ENCODE results near the gene CEP128.
"Not testable (repeated sequence)": the region's sequence is repeated elsewhere in the genome, so short reads cannot be mapped to it uniquely, and the experiment has no call there.

CEP128 gene

GRCh38 chr14:80955416-80955941 is 13.9 kb upstream of the CEP128 start, which contains the start of gene TSHR:
TSHR (plus strand) TSS chr14:80955621; CDS start chr14:80955681, 60 bp downstream.
- H3K4me3 ChIP-seq (ENCODE audit: low read depth in 1 of 2, low read length in 2 of 2): peak within 1 kb of the TSS; percentile 66 to 87
- TF ChIP-seq CTCF (IDR thresholded peaks at IDR 0.05; ENCODE audit: borderline replicate concordance, extremely low read depth, low read length, poor library complexity, severe bottlenecking) (peak; percentile 20), EZH2 (IDR thresholded peaks at IDR 0.05; ENCODE audit: borderline replicate concordance, low read depth, low read length, severe bottlenecking) (no peak)
- ATAC-seq (ENCODE audit: insufficient read depth, low read depth): peak; percentile 54
- peak within 1 kb of the TSS; percentile 90 for H3K9ac ChIP-seq (ENCODE audit: low read depth, low read length)
- H3K9me3 ChIP-seq (ENCODE audit: insufficient read depth, low read length, severe bottlenecking): no peaks in the 10 kb centered on the region
- peaks cover 54% of the 10 kb centered on the region for H3K4me1 ChIP-seq (ENCODE audit: insufficient read depth, low read length)
- H3K27me3 ChIP-seq (ENCODE audit: insufficient read depth, low read length, poor library complexity): no peaks in the 10 kb centered on the region
- peak within 1 kb of the TSS; percentile 80 for H3K4me2 ChIP-seq (ENCODE audit: insufficient read depth, low read length)
- H4K20me1 ChIP-seq (ENCODE audit: insufficient read depth, low read length): no peaks in the 10 kb centered on the region
- peaks cover 71% of the 10 kb centered on the region for H3K79me2 ChIP-seq (ENCODE audit: insufficient read depth, low read length)
- peak within 1 kb of the TSS; percentile 85 for H2AFZ ChIP-seq (ENCODE audit: low read depth, low read length)
- DNase-seq: peak; percentile 76
- peaks cover 9% of the 10 kb centered on the region for H3K36me3 ChIP-seq (ENCODE audit: insufficient read depth, low read length)
- peak within 1 kb of the TSS; percentile 98 for H3K27ac ChIP-seq (ENCODE audit: low read length)

DNA sequence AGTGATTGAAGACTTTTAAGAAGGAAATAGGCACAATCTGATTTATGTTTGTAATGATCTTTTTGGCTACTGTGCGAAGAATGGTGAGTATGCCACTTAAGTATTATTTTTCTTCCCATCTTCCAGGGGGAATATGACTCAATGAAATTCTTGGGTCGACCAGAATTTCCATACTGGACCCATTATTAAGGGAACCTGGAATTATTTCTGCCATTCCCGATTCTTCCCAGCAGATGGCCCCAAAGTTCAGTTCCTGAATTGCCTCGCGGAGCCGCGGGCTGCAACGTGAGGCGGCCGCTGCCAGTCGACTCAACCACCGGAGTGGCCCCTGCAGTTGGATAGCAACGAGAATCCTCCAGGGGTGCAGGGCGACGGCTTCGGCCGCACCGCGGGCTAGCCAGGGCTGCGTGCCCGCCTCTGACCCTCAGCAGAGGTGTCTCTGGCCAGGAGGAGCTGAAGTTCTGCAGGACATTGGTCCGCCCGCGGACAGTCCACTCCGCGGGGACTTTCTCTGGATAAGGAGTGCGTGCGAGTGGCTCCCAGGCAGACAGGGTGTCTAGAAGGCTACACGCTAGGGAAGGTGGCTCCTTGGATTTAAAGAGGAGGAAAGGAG is 13.3 kb upstream of the CEP128 start:
- Histone ChIP-seq H3K4me1 (ENCODE audit: insufficient read depth, low read length) (peaks cover 47% of the 10 kb centered on the region), H3K9ac (ENCODE audit: low read depth, low read length) (peak overlapping the region; percentile 90), H2AFZ (ENCODE audit: low read depth, low read length) (peak overlapping the region; percentile 85), H3K4me2 (ENCODE audit: insufficient read depth, low read length) (peak overlapping the region; percentile 80), H3K79me2 (ENCODE audit: insufficient read depth, low read length) (peaks cover 71% of the 10 kb centered on the region), H3K4me3 (ENCODE audit: low read depth in 1 of 2, low read length in 2 of 2) (peak overlapping the region; percentile 66 to 87; a peak in 3 of 4 replicates), H3K27me3 (ENCODE audit: insufficient read depth, low read length, poor library complexity) (no peaks in the 10 kb centered on the region), H3K36me3 (ENCODE audit: insufficient read depth, low read length) (peaks cover 9% of the 10 kb centered on the region), H3K27ac (ENCODE audit: low read length) (peak overlapping the region; percentile 98), H3K9me3 (ENCODE audit: insufficient read depth, low read length, severe bottlenecking) (no peaks in the 10 kb centered on the region), H4K20me1 (ENCODE audit: insufficient read depth, low read length) (no peaks in the 10 kb centered on the region)
- TF ChIP-seq CTCF (IDR thresholded peaks at IDR 0.05; ENCODE audit: borderline replicate concordance, extremely low read depth, low read length, poor library complexity, severe bottlenecking) (peak; percentile 89), EZH2 (IDR thresholded peaks at IDR 0.05; ENCODE audit: borderline replicate concordance, low read depth, low read length, severe bottlenecking) (no peak)
- DNase-seq (peak; percentile 85), ATAC-seq (ENCODE audit: insufficient read depth, low read depth) (peak; percentile 48)

- not testable (repeated sequence) for H3K27ac ChIP-seq (ENCODE audit: low read length); H3K9me3 ChIP-seq (ENCODE audit: insufficient read depth, low read length, severe bottlenecking); H3K4me3 ChIP-seq (ENCODE audit: low read depth in 1 of 2, low read length in 2 of 2); H4K20me1 ChIP-seq (ENCODE audit: insufficient read depth, low read length); DNase-seq; H3K9ac ChIP-seq (ENCODE audit: low read depth, low read length); H3K27me3 ChIP-seq (ENCODE audit: insufficient read depth, low read length, poor library complexity); ATAC-seq (ENCODE audit: insufficient read depth, low read depth); H3K4me2 ChIP-seq (ENCODE audit: insufficient read depth, low read length); H3K36me3 ChIP-seq (ENCODE audit: insufficient read depth, low read length); H2AFZ ChIP-seq (ENCODE audit: low read depth, low read length)
- Histone ChIP-seq H3K79me2 (ENCODE audit: insufficient read depth, low read length) (peaks cover 68% of the 10 kb centered on the region), H3K4me1 (ENCODE audit: insufficient read depth, low read length) (peaks cover 33% of the 10 kb centered on the region)
These were observed 11.7 kb upstream of the CEP128 start for GRCh38 chr14:80953211-80953610.

GRCh38 chr14:80951491-80951890 is 10.0 kb upstream of the CEP128 start:
- H3K36me3 ChIP-seq (ENCODE audit: insufficient read depth, low read length): peaks cover 7% of the 10 kb centered on the region
- no peak for TF ChIP-seq EZH2 (IDR thresholded peaks at IDR 0.05; ENCODE audit: borderline replicate concordance, low read depth, low read length, severe bottlenecking)
- TF ChIP-seq CTCF (IDR thresholded peaks at IDR 0.05; ENCODE audit: borderline replicate concordance, extremely low read depth, low read length, poor library complexity, severe bottlenecking): no peak
- peaks cover 16% of the 10 kb centered on the region for H3K4me1 ChIP-seq (ENCODE audit: insufficient read depth, low read length)
- H3K79me2 ChIP-seq (ENCODE audit: insufficient read depth, low read length): peaks cover 62% of the 10 kb centered on the region
- no peak overlapping the region for H3K9ac ChIP-seq (ENCODE audit: low read depth, low read length)
- no peak overlapping the region for H3K27ac ChIP-seq (ENCODE audit: low read length)
- H4K20me1 ChIP-seq (ENCODE audit: insufficient read depth, low read length): no peaks in the 10 kb centered on the region
- DNase-seq: no peak
- no peak overlapping the region for H2AFZ ChIP-seq (ENCODE audit: low read depth, low read length)
- no peak for ATAC-seq (ENCODE audit: insufficient read depth, low read depth)
- H3K27me3 ChIP-seq (ENCODE audit: insufficient read depth, low read length, poor library complexity): no peaks in the 10 kb centered on the region
- H3K9me3 ChIP-seq (ENCODE audit: insufficient read depth, low read length, severe bottlenecking): no peaks in the 10 kb centered on the region
- H3K4me2 ChIP-seq (ENCODE audit: insufficient read depth, low read length): no peak overlapping the region
- H3K4me3 ChIP-seq (ENCODE audit: low read depth in 1 of 2, low read length in 2 of 2): no peak overlapping the region

All from DND-41 (cell line).